HG03097 (cell line): Measurements from ENCODE around the gene GPI.
A peak's percentile ranks its signal among the peaks of the same experiment; 100 is the strongest.

ENCODE experiments used
- ATAC-seq: cut with Tn5 transposase; IDR thresholded peaks from one replicate; pipeline ENCODE4 v1.9.1; 2021; ENCODE audit not compliant: unreplicated experiment, low FRiP score

Gene GPI

GRCh38 chr19:34337739-34338138, 27.3 kb upstream of the GPI start:
- no peak for ATAC-seq

DNA sequence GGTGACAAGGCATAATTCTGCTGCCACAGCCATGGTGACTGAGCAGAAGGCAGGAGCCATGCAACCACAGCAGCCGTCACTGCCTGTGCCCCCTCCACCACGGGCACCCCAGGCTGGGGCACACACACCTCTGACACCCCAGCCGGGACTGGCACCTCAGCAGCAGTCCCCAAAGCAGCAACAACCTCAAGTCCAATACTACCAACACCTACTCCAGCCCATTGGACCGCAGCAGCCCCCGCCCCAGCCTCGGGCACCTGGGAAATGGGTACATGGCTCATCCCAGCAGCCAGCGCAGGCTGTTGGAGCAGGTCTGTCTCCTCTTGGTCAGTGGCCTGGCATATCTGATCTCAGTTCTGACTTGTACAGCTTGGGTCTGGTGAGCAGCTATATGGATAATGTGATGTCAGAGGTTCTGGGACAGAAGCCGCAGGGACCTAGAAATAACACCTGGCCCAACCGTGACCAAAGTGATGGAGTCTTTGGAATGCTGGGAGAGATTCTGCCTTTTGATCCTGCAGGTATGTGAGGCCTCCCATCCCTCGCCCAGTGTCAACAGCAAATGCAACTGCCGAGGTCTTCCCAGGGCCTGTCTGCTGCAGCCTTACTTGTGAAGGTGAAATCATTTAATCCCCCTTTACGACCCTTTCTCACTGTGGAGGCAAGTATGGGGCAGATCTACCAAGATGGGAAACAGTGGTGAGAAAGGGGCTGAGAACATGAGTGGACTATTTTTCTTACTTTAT, 22.9 kb upstream of the GPI start:
- ATAC-seq, result no peak

- no peak for ATAC-seq
Measured at GRCh38 chr19:34343751-34344150, 21.2 kb upstream of the GPI start.

DNA sequence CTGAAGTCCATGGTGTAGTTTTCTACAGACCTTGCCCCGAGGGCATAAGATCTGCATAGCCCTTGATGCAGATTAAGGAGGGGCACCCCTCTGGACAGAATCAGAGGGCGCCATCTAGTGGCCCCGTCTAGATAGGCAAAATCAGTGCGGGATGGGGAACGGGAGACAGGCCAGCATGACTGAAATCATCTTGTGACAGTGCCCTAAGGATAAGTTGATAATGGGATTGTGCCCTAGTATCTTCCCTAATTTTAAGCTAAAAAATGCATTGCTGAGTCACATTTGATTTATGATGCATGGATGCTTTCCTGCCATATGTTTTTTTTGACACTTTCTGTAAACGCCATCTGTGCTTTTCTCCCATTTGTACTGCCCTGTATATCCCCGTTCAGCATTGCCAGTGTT, 19.0 kb upstream of the GPI start:
- no peak for ATAC-seq

GRCh38 chr19:34347561-34348165, 17.3 kb upstream of the GPI start:
- no peak for ATAC-seq

DNA sequence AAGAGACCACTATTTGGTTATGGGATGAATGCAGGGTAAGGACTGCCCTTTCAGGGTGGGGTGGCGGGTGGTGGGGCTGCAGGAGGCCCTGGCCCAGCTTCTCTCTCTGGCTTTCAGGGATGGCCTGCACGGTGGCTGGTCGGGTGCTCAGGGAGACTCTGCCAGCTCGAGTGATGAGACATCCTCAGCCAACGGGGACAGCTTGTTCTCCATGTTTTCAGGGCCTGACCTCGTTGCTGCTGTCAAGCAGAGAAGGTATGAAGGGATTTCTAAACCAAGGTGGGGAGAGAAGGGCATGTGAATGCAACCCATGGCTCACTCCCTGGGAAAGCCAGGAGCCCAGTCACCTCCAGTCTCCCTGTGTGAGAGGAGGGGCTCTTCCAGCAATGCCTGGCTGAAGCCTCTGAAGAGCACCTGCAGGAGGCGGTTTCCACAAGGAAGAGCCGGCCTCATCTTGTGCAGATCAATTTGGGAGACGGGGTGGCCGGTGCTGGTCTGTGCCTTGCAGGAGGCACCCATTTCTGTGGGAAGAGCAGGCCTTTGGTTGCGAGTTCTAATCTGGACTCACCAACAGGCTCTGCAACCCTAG, 16.0 kb upstream of the GPI start:
- ATAC-seq, result no peak

- no peak for ATAC-seq
Measured at GRCh38 chr19:34350161-34350561, 14.8 kb upstream of the GPI start.

DNA sequence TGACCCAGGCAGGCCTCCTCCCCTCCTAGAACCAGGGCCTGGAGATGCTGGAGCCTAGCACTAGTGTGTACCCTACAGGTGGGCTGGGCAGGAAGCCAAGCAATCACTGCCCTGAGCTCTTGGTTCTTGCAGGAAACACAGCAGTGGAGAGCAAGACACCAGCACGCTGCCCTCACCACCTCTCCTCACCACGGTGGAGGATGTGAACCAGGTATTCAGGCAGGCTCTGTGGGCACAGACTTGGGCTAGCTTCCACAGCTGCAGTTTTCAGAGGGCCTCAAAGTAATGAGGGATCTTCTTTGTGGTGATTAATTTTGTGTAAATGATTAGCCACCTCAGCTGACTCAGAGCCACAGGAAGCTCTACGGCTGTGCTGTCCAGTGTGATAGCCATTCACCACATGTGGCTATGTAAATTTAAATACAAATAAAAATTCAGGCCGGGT, 13.6 kb upstream of the GPI start:
- ATAC-seq, result peak; percentile 49

DNA sequence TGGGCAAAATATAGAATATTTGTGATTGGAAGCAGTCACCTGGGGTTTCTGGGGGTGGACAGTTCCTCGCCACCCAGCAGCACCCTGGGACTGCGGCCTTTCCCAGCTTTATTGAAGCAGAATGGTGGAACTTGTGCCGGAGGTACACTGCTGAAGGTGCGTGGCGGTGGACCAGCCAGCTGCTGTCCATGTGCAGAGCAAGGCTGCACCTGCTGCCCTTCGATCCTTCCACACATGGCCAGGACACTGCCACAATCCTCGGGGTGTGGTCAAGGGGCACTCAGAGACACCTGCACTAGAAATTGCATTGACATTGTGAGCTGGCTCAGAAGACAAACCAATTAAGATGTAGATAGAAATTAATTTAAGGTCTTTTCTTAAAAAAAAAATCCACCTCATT, 11.4 kb upstream of the GPI start:
- no peak for ATAC-seq

GRCh38 chr19:34355201-34355600, 9.8 kb upstream of the GPI start:
- ATAC-seq, result no peak

GRCh38 chr19:34356875-34357274, 8.1 kb upstream of the GPI start:
- no peak for ATAC-seq

GRCh38 chr19:34357431-34357830, 7.6 kb upstream of the GPI start:
- ATAC-seq, result no peak

DNA sequence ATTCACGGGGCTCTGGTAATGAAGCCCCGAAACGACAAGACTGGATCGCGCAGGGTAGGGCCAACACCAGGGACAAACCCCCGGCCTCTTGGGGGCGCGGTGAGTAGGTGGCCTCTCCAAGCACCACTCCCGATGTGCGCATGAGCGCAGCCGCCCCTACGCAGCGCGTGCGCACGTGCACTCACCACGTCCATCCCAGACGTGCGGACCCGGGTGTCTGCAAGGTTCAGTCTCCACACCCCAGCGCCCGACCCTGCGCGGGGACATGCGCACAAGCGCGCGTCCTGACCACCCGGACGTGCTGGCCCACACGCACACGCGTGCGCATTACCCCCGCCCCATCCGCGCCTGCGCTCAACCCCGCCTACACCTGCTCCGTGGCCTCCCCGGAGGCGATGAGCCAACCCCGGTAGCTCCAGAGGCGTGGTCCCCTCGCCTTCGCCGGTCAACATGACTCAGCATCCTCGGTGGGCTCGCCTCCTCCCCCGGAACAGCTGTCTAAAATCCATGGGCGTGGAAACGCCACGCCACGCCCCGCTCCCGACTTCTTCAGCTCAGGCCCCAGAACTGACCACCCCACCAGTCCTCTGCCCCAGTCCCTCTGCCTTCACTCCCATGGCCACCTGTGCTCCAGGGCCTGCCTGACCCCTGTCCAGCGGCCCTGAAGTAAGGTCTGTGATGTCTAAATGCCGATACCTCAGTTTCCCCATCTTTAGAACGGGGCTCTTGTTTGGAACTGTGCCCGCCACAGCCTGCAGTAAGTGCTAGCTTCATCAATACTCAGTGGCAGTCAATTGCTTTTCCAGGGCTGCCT, 5.6 kb upstream of the GPI start:
- ATAC-seq, result peak; percentile 90

- no peak for ATAC-seq
Measured at GRCh38 chr19:34359954-34360315, 5.1 kb upstream of the GPI start.

DNA sequence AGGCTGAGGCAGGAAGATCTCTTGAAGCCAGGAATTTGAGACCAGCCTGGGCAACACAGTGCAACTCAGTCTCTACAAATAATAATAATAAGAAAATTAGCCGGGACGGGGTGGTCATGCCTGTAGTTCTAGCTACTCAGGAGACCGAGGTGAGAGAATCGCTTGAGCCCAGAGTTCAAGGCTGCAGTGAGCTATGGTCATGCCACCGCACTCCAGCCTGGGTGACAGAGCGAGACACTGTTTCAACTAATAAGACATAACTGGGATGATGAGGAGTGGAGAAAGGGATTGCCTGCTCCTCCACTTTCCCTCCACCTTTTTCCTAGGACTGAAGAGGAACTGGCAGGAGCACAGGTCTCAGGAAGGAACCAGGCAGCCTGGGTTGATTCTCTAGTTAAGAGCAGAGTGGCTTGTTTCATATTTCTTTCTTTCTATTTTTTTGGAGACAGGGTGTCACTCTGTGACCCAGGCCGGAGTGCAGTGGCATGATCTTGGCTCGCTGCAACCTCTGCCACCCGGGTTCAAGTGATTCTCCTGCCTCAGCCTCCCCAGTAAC, 4.6 kb upstream of the GPI start:
- ATAC-seq, result no peak

GRCh38 chr19:34362679-34363069, 2.3 kb upstream of the GPI start:
- no peak for ATAC-seq

- ATAC-seq, result no peak
Measured at GRCh38 chr19:34363094-34363493, 1.9 kb upstream of the GPI start.

DNA sequence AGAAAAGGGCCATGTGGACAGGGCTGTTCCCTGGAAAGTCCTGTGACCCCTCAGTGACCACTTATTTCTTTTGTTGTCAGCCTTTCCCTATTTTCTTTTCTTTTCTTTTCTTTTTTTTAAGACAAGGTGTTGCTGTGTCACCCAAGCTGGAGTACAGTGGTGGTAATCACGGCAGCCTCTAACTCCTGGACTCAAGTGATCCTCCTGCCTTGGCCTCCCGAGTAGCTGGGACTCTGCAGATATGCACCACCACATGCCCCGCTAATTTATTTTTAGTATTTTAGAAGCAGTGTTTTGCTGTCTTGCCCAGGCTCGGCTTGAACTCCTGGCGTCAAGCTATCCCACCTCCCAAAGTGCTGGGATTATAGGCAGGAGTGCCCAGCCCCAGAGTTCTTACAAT, 1.1 kb upstream of the GPI start:
- ATAC-seq, result no peak

- ATAC-seq, result no peak
Measured at GRCh38 chr19:34364462-34364829, 550 bp upstream of the GPI start.

- ATAC-seq, result peak; percentile 5
Measured at GRCh38 chr19:34365463-34366401, 736 bp downstream of the GPI start.
